GOT3 (cell line): Measurements from ENCODE around the gene PSME2.

ENCODE experiments used
- DNase-seq: peaks from one replicate; lab custom pipeline; 2025; ENCODE audit warnings: mixed read lengths; lab: John Stamatoyannopoulos, UW

The PSME2 gene

DNA sequence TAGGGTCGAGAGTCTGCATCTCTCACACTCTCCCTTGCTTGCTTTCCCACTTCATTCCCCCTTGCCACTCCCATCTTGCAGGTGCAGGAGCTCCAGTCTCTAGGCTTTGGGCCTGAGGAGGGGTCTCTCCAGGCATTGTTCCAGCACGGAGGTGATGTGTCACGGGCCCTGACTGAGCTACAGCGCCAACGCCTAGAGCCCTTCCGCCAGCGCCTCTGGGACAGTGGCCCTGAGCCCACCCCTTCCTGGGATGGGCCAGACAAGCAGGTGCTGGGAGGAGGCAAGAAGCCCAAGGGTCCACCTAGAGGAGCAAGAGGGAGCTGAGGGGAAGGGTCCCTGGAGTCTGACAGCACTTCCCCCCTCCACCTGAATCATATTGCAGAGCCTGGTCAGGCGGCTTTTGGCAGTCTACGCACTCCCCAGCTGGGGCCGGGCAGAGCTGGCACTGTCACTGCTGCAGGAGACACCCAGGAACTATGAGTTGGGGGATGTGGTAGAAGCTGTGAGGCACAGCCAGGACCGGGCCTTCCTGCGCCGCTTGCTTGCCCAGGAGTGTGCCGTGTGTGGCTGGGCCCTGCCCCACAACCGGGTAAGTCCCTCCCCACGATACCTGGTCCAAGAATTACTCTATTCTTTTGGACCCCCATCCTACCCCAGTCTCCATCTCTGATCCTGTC is 5.1 kb upstream of the PSME2 start:
- no peak for DNase-seq

DNA sequence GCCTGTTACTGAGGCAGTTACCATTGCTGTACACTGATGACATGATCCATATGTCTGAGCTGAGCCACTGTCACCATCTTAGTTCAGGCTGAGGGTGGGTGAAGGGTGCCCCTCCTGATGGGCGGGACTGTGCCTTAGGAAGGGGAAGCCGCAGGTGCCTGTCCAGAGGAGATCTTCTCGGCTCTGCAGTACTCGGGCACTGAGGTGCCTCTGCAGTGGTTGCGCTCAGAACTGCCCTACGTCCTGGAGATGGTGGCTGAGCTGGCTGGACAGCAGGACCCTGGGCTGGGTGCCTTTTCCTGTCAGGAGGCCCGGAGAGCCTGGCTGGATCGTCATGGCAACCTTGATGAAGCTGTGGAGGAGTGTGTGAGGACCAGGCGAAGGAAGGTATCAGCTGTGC is 4.6 kb upstream of the PSME2 start:
- DNase-seq = no peak

DNA sequence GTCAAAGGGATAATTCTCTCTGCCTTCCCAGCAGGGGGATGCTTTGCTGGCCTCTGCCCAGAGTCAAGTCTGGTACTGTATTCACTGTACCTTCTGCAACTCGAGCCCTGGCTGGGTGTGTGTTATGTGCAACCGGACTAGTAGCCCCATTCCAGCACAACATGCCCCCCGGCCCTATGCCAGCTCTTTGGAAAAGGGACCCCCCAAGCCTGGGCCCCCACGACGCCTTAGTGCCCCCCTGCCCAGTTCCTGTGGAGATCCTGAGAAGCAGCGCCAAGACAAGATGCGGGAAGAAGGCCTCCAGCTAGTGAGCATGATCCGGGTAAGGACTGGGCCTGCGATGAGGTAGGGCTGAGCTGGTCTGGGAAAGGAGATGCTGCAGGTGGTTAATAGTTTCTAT is 4.2 kb upstream of the PSME2 start:
- DNase-seq = no peak

DNA sequence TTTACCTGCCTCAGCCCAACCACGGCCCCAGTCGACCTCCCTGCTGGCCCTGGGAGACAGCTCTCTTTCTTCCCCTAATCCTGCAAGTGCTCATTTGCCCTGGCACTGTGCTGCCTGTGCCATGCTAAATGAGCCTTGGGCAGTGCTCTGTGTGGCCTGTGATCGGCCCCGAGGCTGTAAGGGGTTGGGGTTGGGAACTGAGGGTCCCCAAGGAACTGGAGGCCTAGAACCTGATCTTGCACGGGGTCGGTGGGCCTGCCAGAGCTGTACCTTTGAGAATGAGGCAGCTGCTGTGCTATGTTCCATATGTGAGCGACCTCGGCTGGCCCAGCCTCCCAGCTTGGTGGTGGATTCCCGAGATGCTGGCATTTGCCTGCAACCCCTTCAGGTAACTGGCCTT is 3.7 kb upstream of the PSME2 start:
- DNase-seq = no peak

DNA sequence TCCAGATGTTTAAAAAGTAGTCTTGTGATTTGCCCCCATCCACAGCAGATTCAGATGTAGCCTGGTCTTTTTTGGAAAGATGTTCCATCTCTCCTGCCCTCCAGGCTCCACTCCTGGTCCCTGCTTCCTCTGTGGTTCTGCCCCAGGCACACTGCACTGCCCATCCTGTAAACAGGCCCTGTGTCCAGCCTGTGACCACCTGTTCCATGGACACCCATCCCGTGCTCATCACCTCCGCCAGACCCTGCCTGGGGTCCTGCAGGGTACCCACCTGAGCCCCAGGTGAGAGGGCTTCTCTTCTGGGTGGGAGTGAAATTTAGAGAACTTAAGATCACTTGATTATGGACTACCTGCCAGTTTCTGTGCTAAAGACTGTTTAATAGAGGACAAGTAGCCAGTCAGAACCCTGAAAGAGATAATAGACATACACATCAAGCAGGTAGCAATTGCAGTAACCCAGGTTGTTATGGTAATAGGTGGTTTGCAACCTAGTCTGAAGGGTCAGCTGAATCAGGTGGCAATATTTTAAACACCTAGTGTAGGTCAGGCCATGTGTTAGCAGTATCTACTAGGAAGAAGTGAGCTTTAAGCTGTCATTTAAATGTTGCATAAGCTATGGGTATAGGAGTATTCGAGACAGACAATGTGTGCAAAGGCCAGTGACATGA is 3.0 kb upstream of the PSME2 start:
- DNase-seq = no peak

DNA sequence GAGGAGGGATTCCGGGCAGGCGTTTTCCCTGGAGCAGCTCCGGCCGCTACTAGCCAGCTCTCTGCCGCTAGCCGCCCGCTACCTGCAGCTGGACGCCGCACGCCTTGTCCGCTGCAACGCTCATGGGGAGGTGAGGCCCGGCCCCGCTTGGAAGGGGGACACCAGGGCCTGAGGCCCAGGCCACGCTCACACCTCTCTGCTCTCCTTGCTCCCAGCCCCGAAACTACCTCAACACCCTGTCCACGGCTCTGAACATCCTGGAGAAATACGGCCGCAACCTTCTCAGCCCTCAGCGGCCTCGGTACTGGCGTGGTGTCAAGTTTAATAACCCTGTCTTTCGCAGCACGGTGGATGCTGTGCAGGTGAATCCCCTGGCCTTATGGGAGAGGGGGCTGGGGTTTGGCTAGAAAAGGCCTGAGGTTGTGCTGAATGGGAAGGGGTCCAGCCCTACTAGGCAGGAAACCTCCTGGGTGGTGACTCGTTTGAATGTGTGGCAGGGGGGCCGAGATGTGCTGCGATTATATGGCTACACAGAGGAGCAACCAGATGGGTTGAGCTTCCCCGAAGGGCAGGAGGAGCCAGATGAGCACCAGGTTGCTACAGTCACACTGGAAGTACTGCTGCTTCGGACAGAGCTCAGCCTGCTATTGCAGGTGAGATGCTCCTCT is 1.5 kb upstream of the PSME2 start:
- DNase-seq = no peak

DNA sequence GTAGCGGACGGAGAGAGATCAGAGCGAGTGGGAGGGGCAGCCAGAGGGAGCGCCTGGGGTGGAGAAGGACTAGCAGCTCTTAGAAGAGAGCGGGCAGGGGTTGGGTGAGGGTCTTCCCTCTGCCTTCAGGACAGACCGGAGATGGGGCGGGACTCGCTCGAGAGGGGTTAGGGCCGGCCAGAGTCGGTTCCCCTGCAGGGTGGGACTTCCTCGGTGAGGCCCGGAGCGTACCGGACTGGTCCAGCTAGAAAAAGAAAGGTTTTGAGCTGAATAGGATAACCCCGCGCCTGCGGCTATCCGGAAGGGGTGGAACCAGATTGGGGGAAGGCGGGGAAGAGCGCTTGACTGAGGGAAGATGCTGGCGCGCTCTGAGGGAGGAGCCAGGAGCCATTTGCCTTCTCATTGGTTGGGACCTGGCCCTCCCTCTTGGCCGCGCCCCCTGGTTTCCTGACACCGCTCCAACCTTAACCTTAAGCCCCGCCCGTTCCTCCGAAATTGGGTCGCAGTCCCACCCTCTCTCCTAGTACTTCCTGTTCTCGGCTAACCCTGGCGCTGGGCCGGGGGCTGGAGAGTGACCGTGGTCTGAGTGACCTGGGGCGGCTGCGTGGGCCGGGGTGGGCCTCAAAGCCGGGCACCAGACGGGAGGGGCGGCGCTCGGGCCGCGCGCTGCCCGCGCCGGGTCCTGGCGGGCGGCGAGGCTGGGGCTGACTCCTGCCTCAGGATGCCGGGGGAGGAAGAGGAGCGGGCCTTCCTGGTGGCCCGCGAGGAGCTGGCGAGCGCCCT is 759 bp upstream of the PSME2 start, which contains the start of gene RNF31:
TSS of gene RNF31 (plus strand) at position 521 of the 783 bp plus-strand sequence. CDS start at position 722, 201 bp downstream.
- DNase-seq = peak; percentile 80

DNA sequence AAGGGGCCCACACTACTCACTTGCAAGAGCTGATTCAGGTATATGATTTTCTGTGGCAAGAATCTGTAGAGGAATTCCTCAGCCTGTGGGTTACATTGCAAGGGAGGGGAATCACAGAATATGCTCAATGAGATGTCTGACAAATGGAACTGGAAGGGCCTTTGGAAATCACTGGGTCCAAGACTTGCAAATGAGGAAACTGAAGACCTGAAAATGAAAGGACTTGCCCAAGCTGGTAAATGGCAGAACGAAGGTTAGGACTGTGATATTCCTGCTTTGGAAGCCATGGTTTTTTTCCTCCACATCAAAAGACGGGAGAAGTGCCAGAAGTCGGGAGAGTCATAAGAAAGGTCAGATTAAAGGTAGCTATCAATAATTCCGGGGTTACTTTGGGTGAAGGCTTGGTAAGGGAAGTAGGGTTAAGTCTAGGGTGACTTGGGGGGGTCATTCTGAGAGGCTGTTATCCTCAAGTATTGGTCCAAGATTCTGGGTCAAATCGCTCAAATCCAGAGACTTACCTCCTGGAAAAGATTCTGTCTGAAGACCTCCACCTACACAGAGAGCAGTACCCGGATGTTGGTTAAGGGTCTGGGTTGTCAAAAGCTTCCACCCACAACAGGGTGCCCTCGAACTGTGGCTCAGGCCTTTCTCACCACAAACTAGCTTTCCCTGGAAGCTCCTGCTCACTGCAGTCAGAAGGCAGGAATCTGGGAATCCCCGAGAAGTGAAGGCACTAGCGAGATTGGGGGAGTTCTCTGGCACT is 539 bp downstream of the PSME2 start:
- no peak for DNase-seq

DNA sequence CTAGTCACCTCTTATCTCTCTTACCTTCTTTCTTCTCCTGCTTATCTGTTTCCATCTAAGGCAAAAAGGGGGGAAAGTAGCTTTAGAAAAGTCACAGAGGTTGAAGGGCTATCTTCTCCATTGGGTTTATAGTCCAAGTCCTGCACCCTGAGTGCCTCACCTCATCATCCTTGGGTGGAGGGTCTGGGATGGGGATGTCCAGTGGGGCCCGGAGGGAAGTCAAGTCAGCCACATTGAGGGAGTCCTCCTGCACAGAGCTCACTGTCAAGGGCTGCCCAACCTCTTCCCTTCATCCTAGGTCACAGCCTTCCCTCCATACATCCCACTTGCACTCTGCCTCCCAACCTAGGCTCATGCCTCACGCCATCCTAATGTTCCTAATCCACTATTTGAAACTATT is 1.2 kb downstream of the PSME2 start:
- no peak for DNase-seq

DNA sequence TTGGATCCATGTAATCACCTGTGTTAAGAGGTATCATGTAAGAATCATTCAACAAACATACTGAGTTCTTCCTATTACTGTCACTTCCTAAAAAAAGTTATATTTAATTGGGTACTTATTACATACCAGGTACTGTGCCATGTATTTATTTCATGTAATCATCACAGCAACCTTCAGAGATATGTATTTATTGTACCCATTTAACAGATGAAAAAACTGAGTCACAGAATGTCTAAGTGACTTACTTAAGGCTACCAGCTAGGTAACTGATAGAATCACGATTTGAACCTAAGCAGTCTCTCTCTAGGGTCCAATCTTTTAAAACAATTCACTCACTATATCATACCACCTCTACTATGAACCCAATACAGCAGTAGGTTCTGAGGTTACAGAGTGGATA is 2.0 kb downstream of the PSME2 start:
- no peak for DNase-seq

DNA sequence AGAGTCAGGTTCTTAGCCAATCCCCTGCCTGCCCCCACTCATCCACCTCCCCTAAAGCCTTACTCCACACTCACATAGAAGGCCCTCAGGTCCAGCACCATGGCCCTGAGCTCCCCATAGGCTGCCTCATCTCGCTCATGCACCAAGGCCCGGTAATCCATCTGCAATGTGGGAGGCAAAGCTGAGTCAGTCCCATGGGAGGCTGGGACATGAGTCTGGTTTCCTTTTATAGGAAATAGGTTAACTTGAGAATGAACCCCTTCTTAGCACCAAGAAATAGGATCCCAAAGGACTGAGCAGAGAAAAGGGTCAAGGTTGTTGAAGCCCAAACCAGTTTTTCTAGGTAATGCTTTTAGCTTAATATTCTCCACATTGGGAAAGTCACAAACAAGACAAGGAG is 2.9 kb downstream of the PSME2 start:
- DNase-seq = no peak

DNA sequence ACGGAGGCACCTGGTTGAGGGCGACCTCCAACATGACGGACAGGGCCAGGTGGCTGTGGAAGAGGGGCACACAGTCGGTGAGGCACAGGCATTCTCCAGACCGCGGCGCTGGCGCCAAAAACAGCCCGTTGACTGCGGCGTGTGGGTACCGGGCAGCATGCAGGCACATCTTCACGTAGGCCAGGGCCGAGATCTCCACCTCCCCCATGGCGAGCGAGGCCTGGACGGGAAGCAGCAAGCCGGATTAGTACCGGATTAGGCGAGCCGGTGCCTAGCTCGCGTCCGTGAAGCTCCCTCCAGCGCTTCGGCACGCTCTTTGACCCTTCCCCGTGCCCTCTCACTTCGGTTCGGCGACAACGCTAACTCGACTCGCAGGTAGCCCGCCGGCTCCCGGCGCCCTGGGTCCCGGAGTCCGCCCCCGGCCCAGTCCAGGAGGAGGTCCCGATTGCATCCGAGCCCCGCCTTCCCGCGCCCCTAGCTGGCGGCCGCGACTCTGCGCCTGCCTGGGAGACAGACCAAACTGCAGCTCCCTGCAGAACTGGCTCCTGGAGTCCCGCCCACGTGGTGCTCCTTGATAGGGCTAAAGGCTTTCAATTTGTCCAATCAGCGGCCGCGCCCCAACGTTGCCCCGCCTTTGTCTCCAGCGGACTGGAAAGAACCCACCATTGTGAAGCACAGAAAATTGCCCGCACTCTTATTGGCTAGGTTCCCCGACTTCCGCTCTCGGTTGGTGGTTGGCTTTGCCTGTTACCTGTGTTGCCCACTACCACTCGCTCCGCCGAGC is 5.1 kb downstream of the PSME2 start, which contains the start of gene EMC9:
TSS of gene EMC9 (minus strand) at position 495 of the 784 bp plus-strand sequence. CDS start at position 208, 287 bp downstream.
- peak; percentile 78 for DNase-seq

DNA sequence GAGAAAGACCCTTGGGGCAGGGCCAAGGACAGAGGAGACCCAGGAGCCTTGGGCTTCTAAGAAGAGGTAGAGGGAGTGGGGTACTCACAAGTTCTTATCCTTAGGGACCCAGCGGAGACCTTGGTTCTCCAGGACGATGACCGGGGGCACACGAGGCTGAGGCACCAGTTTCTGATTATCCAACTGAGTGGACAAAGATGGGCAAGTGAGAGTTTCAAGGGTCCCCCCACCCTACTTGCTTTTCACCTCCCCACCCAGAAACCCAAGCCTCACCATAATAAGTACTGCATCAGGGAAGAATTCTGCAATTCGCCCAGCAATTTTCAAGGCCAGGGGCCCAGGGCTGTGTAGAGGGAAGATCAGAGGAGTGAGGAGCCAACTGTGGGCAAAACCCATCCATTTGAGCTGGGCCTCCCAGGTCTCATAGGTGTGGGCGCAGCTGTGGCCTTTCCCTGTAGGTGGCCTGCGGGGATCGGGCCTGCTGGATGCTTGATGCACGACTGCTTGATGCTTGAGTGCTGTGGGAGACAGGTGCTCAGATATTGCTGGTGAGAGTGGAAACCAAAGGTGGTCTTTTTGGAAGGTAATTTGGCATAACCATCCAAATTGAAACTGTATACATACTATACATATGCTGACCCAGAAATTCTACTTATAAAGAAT is 7.0 kb downstream of the PSME2 start:
- no peak for DNase-seq

DNA sequence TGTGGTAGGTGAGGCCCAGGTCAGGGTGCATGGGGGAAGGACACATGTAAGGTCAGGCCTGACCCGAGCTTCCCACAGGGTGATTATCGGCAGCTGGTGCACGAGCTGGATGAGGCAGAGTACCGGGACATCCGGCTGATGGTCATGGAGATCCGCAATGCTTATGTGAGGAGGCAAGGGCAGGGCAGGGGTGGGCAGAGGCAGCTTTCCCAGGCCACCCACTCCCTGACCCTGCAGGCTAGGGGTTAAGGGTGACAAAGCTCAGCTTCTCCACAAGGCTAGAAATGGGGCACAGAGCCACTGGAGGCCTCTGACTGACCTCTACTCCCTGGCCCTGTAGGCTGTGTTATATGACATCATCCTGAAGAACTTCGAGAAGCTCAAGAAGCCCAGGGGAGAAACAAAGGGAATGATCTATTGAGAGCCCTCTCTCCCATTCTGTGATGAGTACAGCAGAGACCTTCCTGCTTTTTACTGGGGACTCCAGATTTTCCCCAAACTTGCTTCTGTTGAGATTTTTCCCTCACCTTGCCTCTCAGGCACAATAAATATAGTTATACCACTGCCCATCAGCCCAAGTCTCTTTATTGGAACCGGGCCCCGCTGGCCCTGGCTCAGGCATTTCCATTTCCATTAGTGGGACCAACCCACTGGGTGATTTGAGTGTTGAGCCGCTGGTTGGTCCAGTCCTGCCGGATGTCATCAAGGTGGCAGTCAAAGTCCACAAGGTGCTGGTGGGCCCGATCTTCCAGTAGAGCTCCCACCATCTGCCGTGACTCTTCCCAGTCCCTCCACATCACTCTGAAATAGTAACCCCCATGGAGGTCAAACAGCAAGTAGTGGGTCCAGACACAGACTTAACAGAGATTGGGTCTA is 7.8 kb downstream of the PSME2 start:
- DNase-seq = no peak

DNA sequence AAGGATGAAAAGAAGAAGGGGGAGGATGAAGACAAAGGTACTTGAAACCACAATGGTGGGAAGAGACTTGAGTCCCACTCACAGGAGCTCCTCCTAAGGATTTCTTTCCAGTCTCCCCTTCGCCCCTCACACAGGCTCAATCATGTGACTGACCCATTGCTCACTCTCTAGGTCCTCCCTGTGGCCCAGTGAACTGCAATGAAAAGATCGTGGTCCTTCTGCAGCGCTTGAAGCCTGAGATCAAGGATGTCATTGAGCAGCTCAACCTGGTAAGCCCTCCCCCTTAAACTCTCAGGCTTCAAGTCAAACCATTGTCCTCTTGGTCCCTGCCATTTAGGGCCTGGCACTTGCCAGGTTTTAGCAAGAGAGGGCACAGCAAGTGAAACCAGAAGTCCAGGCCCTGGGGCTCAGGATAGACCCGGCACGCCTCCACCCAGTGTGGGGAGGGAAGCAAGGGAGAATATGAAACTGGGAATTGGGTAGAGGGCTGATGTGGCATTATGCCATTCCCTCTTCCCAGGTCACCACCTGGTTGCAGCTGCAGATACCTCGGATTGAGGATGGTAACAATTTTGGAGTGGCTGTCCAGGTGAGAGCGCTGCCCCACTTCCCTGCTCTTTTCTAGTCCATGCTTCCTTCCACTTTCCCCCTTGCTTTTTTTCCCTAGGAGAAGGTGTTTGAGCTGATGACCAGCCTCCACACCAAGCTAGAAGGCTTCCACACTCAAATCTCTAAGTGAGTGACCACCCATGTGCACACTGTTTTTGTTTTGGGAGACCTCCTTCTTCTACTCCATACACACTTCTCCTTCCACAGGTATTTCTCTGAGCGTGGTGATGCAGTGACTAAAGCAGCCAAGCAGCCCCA is 8.6 kb downstream of the PSME2 start:
- DNase-seq = no peak

DNA sequence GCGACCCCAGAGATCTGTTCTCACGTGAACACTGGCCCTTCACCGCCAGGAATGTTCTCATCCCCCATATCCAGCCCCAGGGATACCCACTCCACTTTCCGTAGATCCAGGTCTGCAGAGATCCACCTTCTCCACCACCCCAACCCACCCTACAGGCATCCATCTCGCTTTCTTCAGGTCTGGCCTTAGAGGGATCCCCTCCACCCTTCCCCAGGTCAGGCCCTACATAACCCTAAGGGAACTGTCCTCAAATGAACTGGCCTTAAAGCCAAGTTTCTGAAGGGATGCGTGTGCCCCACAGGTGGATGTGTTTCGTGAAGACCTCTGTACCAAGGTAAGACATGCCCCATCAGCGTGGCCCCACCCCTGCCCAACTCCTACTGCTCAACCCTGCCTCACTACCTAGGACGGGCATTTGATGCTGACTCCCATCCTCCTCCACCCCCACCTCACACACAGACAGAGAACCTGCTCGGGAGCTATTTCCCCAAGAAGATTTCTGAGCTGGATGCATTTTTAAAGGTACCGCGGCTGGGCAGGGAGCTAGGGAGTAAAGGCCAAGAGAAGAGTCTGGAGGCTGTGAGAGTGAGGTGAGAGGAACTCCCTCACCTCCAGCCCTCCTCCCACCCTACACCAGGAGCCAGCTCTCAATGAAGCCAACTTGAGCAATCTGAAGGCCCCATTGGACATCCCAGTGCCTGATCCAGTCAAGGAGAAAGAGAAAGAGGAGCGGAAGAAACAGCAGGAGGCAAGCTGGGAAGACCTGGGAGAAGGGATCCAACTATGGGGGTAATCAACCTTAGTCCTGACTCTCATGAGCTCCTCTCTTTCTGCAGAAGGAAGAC is 9.5 kb downstream of the PSME2 start:
- no peak for DNase-seq
